Upper lobe of left lung (tissue), 6 donors: ENCODE results near the gene PCBP4. TPM values are rescaled to one million over a fixed set of nuclear protein-coding genes. Genes with fewer than 3 reads are reported as not detected.

Experiments
- ATAC-seq, 2 donors: fragments of 200-7000 bp; cut with Tn5 transposase; one replicate each; pipeline ENCODE4 v1.9.1; 2022; ENCODE audit warnings: mild to moderate bottlenecking in 2 of 2, moderate library complexity in 2 of 2; ENCODE audit not compliant: low FRiP score in 2 of 2
- DNase-seq, 2 donors: peaks; one replicate each; pipeline ENCODE4 v3.0.0-alpha.2; 2019 to 2020
- H3K27ac ChIP-seq, 4 donors: fragments of 200-600 bp; sonication (generic); one replicate each; pipeline ENCODE4 v1.5.1; 2016 to 2019
- H3K27me3 ChIP-seq, 4 donors: fragments of 200-600 bp; sonication (generic); one replicate each; pipeline ENCODE4 v1.5.1; 2017 to 2019
- H3K36me3 ChIP-seq, 4 donors: fragments of 200-600 bp; sonication (generic); one replicate each; pipeline ENCODE4 v1.5.1; 2016 to 2019
- H3K4me1 ChIP-seq, 4 donors: fragments of 200-600 bp; sonication (generic); one replicate each; pipeline ENCODE4 v1.5.1; 2018 to 2019
- H3K4me3 ChIP-seq, 4 donors: fragments of 200-600 bp; sonication (generic); one replicate each; pipeline ENCODE4 v1.5.1; 2017 to 2019; ENCODE audit warnings: mild to moderate bottlenecking in 2 of 4, moderate library complexity in 1 of 4
- H3K9me3 ChIP-seq, 4 donors: fragments of 200-600 bp; sonication (generic); one replicate each; pipeline ENCODE4 v1.5.1; 2018 to 2019
- CTCF ChIP-seq, 6 experiments: fragments of 450-650 bp in 4 of 6; fragments of 200-600 bp in 2 of 6; sonication (generic) in 2 of 6; IDR thresholded peaks; one replicate each; pipeline ENCODE4 v1.5.1; 2016 to 2019; ENCODE audit warnings: antibody characterized with exemption in 6 of 6
- EP300 ChIP-seq, 4 donors: sonication (generic); formaldehyde crosslinking; IDR thresholded peaks; one replicate each; pipeline ENCODE4 v1.5.1; 2017; ENCODE audit warnings: antibody characterized with exemption in 4 of 4, control low read depth in 2 of 4
- POLR2A ChIP-seq, 4 donors: fragments of 450-650 bp; IDR thresholded peaks; one replicate each; pipeline ENCODE4 v1.5.1; 2016 to 2017; ENCODE audit warnings: antibody characterized with exemption in 4 of 4, mild to moderate bottlenecking in 2 of 4
- POLR2AphosphoS5 ChIP-seq, 2 donors: sonication (generic); formaldehyde crosslinking; IDR thresholded peaks; one replicate each; pipeline ENCODE4 v1.5.1; 2017; ENCODE audit warnings: antibody characterized with exemption in 2 of 2
- WGBS, 2 donors: methylation state at CpG; one replicate each; pipeline ENCODE4 v1.1.5; 2017 to 2018; 5-methylcytosine and 5-hydroxymethylcytosine counted together
- total RNA-seq, 6 donors: library from RNA; depleted of rRNA in 4 of 6; stranded (reverse); fragments of >200 nt in 4 of 6; gene quantifications; one replicate each; pipeline versions ENCODE4 v1.1.0 to v1.2.1, GENCODE V29; 2016 to 2021
- donor health status: DM: no; HTN: no; CAD: no; lungs with moderate emphysema.
- donor health status: DM: no; HTN: yes; CAD: no; lungs with severe emphysema.

The PCBP4 gene
- total RNA-seq, 6 donors from 2014 or later = 22.7 to 53.4 (median 37.7) TPM

- H3K36me3 ChIP-seq = peaks cover 2 to 25% (median 7%) of the 10 kb centered on the region in 4 donors
- 26% methylated on average over 11 to 17 of the region's 17 CpGs for WGBS, 2 donors
- peak; percentile 54 to 73 for ATAC-seq
- peak overlapping the region; percentile 33 to 91 (median 74) for H3K4me3 ChIP-seq
- peaks cover 28 to 36% (median 31%) of the 10 kb centered on the region in 4 donors for H3K4me1 ChIP-seq
- H3K27ac ChIP-seq = peak overlapping the region; percentile 90 to 94 (median 93)
- H3K27me3 ChIP-seq = no peaks in the 10 kb centered on the region
- TF ChIP-seq CTCF (IDR thresholded peaks at IDR 0.05) = no peak
- no peak for TF ChIP-seq EP300 (IDR thresholded peaks at IDR 0.05)
- TF ChIP-seq POLR2A (IDR thresholded peaks at IDR 0.05) = peak in 2 of 4 donors; percentile 19 to 39
- TF ChIP-seq POLR2AphosphoS5 (IDR thresholded peaks at IDR 0.05) = peak; percentile 62 to 78
- no peaks in the 10 kb centered on the region for H3K9me3 ChIP-seq
- peak in 1 of 2 donors; percentile 66 for DNase-seq
Observed at GRCh38 chr3:51942603-51943450, 24.4 kb downstream of the PCBP4 start.

- 1 to 3% methylated on average over 20 to 33 of the region's 67 CpGs for WGBS, 2 donors
- DNase-seq = peak; percentile 99 to 100
- peaks cover 6 to 33% (median 15%) of the 10 kb centered on the region in 4 donors for H3K36me3 ChIP-seq
- H3K27me3 ChIP-seq = no peaks in the 10 kb centered on the region
- ATAC-seq = peak; percentile 96 to 97
- H3K4me1 ChIP-seq = peaks cover 28 to 36% (median 31%) of the 10 kb centered on the region in 4 donors
- peak within 1 kb of the TSS; percentile 61 to 91 (median 79) for H3K4me3 ChIP-seq
- peak within 1 kb of the TSS; percentile 90 to 94 (median 93) for H3K27ac ChIP-seq
- no peaks in the 10 kb centered on the region for H3K9me3 ChIP-seq
- TF ChIP-seq EP300 (IDR thresholded peaks at IDR 0.05) (no peak), POLR2AphosphoS5 (IDR thresholded peaks at IDR 0.05) (peak; percentile 78 to 87), POLR2A (IDR thresholded peaks at IDR 0.05) (peak in 3 of 4 donors; percentile 37 to 81 (median 80)), CTCF (IDR thresholded peaks at IDR 0.05) (peak; percentile 97 to 100 (median 100))
Observed at GRCh38 chr3:51941798-51942602, 25.3 kb downstream of the PCBP4 start, which contains the start of the genes PARP3 and RRP9. PARP3 (plus strand) TSS chr3:51942363; CDS start chr3:51943356, 993 bp downstream. RRP9 (minus strand) TSS chr3:51941904; CDS start chr3:51941867, 37 bp downstream.

GRCh38 chr3:51941463-51941797 lies 25.8 kb downstream of the PCBP4 start:
- 0 to 1% methylated on average over 15 to 17 of the region's 20 CpGs for WGBS, 2 donors
- Histone ChIP-seq H3K4me3 (peak overlapping the region; percentile 61 to 91 (median 79)), H3K4me1 (peaks cover 28 to 36% (median 31%) of the 10 kb centered on the region in 4 donors), H3K27me3 (no peaks in the 10 kb centered on the region), H3K36me3 (peaks cover 12 to 39% (median 18%) of the 10 kb centered on the region in 4 donors), H3K9me3 (no peaks in the 10 kb centered on the region), H3K27ac (peak overlapping the region; percentile 41 to 77 (median 74))
- ATAC-seq (no peak), DNase-seq (no peak)
- TF ChIP-seq POLR2A (IDR thresholded peaks at IDR 0.05) (peak in 1 of 4 donors; percentile 43), POLR2AphosphoS5 (IDR thresholded peaks at IDR 0.05) (no peak)

- peak in 1 of 2 donors; percentile 22 for DNase-seq
- H3K27ac ChIP-seq = peak overlapping the region; percentile 41 to 77 (median 74)
- WGBS, 2 donors = 35 to 37% methylated on average over 11 to 13 of the region's 13 CpGs
- TF ChIP-seq POLR2AphosphoS5 (IDR thresholded peaks at IDR 0.05) = no peak
- no peak for TF ChIP-seq EP300 (IDR thresholded peaks at IDR 0.05)
- TF ChIP-seq POLR2A (IDR thresholded peaks at IDR 0.05) = no peak
- no peak for TF ChIP-seq CTCF (IDR thresholded peaks at IDR 0.05)
- no peaks in the 10 kb centered on the region for H3K9me3 ChIP-seq
- ATAC-seq = no peak
- peak overlapping the region; percentile 61 to 91 (median 79) for H3K4me3 ChIP-seq
- H3K27me3 ChIP-seq = no peaks in the 10 kb centered on the region
- H3K36me3 ChIP-seq = peaks cover 18 to 42% (median 23%) of the 10 kb centered on the region in 4 donors
- peaks cover 28 to 36% (median 31%) of the 10 kb centered on the region in 4 donors for H3K4me1 ChIP-seq
Observed at GRCh38 chr3:51940648-51941462, 26.4 kb downstream of the PCBP4 start.
